Stimulated activated naive B cell treated with anti-CD40 and anti-IgM and Interleukin-4, amounts not matched to agents 10 μg/mL and 1 μg/mL and 100 μg/mL, for 72 hours (primary cell): Measurements from ENCODE around the gene NTN1.
"Not testable (repeated sequence)": the region's sequence is repeated elsewhere in the genome, so short reads cannot be mapped to it uniquely, and the experiment has no call there.

Experiments used
- ATAC-seq, 2 donors: fragments of 150-1000 bp; cut with Tn5 transposase; replicated peaks; 2 replicates each; pipeline ENCODE4 v1.10.0; 2021; ENCODE audit warnings: moderate library complexity in 1 of 2
- DNase-seq: peaks from one replicate; pipeline ENCODE4 v3.0.0; 2021
- H3K27ac Mint-ChIP-seq: one replicate; pipeline ENCODE4 v1.8.0; 2022; ENCODE audit warnings: mild to moderate bottlenecking, mixed read lengths
- H3K27me3 Mint-ChIP-seq, 2 donors: one replicate each; pipeline ENCODE4 v1.8.0; 2022; ENCODE audit warnings: mixed read lengths in 2 of 2
- H3K36me3 Mint-ChIP-seq, 2 donors: one replicate each; pipeline ENCODE4 v1.8.0; 2022; ENCODE audit warnings: mixed read lengths in 2 of 2, mild to moderate bottlenecking in 1 of 2
- H3K4me1 Mint-ChIP-seq, 2 donors: one replicate each; pipeline ENCODE4 v1.8.0; 2022; ENCODE audit warnings: mixed read lengths in 2 of 2, mild to moderate bottlenecking in 1 of 2
- H3K4me3 Mint-ChIP-seq, 2 donors: one replicate each; pipeline ENCODE4 v1.8.0; 2022; ENCODE audit warnings: mild to moderate bottlenecking in 2 of 2, mixed read lengths in 2 of 2, moderate library complexity in 1 of 2
- H3K9me3 Mint-ChIP-seq, 2 donors: one replicate each; pipeline ENCODE4 v1.8.0; 2022; ENCODE audit warnings: mixed read lengths in 2 of 2, mild to moderate bottlenecking in 1 of 2

NTN1 gene

GRCh38 chr17:9255833-9256232, 234.5 kb downstream of the NTN1 start:
- Mint-ChIP-seq H3K27ac (no peak overlapping the region), H3K27me3 (no peaks in the 10 kb centered on the region), H3K9me3 (no peaks in the 10 kb centered on the region), H3K36me3 (peaks cover 7 to 25% of the 10 kb centered on the region in 2 donors), H3K4me1 (peaks cover 26 to 48% of the 10 kb centered on the region in 2 donors), H3K4me3 (no peak overlapping the region)
- ATAC-seq (peak in 1 of 2 donors; percentile 30), DNase-seq (no peak)

- Mint-ChIP-seq H3K4me3 (peak overlapping the region in 1 of 2 donors; percentile 45), H3K36me3 (peaks cover 10 to 27% of the 10 kb centered on the region in 2 donors), H3K9me3 (no peaks in the 10 kb centered on the region), H3K27me3 (no peaks in the 10 kb centered on the region), H3K4me1 (peaks cover 26 to 48% of the 10 kb centered on the region in 2 donors), H3K27ac (peak overlapping the region; percentile 27)
- ATAC-seq = no peak
- no peak for DNase-seq
Measured at GRCh38 chr17:9256361-9256750, 235.0 kb downstream of the NTN1 start.

- peak overlapping the region; percentile 27 for H3K27ac Mint-ChIP-seq
- H3K4me1 Mint-ChIP-seq = peaks cover 26 to 48% of the 10 kb centered on the region in 2 donors
- H3K9me3 Mint-ChIP-seq = no peaks in the 10 kb centered on the region
- DNase-seq (no peak), ATAC-seq (peak; percentile 82 to 85)
- no peaks in the 10 kb centered on the region for H3K27me3 Mint-ChIP-seq
- H3K4me3 Mint-ChIP-seq = peak overlapping the region in 1 of 2 donors; percentile 45
- H3K36me3 Mint-ChIP-seq = peaks cover 10 to 27% of the 10 kb centered on the region in 2 donors
Measured at GRCh38 chr17:9256751-9257629, 235.7 kb downstream of the NTN1 start.

DNA sequence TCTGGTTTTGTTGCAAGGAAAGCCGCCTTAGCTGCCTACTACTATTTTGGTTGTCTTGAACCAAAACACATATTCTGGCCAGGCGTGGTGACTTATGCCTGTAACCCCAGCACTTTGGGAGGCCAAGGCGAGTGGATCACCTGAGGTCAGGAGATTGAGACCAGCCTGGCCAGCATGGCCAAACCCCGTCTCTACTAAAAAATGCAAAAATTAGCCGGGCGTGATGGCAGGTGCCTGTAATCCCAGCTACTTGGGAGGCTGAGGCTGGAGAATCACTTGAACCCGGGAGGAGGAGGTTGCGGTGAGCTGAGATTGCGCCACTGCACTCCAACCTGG, 236.3 kb downstream of the NTN1 start:
- H3K4me1 Mint-ChIP-seq = peaks cover 26 to 48% of the 10 kb centered on the region in 2 donors
- peak overlapping the region; percentile 4 for H3K27ac Mint-ChIP-seq
- not testable (repeated sequence) for H3K4me3 Mint-ChIP-seq, H3K9me3 Mint-ChIP-seq, DNase-seq, H3K27me3 Mint-ChIP-seq, ATAC-seq
- H3K36me3 Mint-ChIP-seq = peaks cover 10 to 26% of the 10 kb centered on the region in 2 donors

DNA sequence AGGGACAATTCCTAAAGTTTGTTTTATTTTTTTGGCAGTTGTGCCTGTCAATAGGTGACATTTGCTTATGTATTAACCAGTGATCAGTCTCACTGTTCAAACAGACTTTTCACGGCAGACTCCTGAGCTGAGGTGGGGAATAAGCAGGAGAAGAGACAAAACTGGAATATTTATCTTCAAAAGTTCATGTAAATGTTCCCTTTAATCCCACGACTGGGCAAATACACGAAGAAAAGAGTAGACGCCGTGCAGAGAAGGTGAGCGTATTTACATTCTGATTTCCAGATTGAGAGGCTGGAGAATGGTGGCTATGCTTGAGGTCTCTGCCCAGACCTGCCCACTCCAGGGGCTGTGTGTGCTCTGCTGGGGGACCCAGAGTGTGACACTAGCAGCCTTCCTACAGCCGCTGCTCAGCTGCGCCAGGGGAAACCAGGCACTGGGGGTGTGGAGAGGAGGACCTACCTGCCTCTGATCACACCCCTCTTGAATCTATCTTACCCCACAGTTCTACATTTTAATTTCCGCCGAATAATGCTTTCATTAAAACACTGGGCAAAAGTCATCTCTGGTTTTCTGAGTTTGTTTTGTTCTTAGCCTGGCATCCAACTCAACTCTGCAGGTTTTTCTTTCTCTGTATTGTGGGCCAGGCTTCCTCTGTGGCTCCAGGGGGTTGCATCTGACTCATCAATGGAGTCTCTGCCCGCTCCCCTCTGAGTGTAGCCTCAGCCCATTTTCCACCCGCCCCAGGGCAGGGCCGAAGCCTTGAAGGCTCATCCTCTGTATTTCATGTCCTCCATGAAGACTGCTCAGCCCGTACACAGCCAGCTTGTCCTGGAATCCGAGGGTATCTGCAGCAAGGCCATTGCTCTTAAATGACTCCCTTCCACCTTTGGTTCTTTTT, 237.1 kb downstream of the NTN1 start:
- DNase-seq (no peak), ATAC-seq (no peak)
- Mint-ChIP-seq H3K9me3 (no peaks in the 10 kb centered on the region), H3K27me3 (no peaks in the 10 kb centered on the region), H3K4me1 (peaks cover 26 to 48% of the 10 kb centered on the region in 2 donors), H3K36me3 (peaks cover 6 to 20% of the 10 kb centered on the region in 2 donors), H3K4me3 (no peak overlapping the region), H3K27ac (no peak overlapping the region)

GRCh38 chr17:9259419-9259818, 238.1 kb downstream of the NTN1 start:
- ATAC-seq (no peak), DNase-seq (no peak)
- no peaks in the 10 kb centered on the region for H3K27me3 Mint-ChIP-seq
- no peak overlapping the region for H3K27ac Mint-ChIP-seq
- peaks cover 0 to 2% of the 10 kb centered on the region in 2 donors for H3K9me3 Mint-ChIP-seq
- H3K36me3 Mint-ChIP-seq = peaks cover 13 to 25% of the 10 kb centered on the region in 2 donors
- H3K4me3 Mint-ChIP-seq = no peak overlapping the region
- peaks cover 24 to 48% of the 10 kb centered on the region in 2 donors for H3K4me1 Mint-ChIP-seq

DNA sequence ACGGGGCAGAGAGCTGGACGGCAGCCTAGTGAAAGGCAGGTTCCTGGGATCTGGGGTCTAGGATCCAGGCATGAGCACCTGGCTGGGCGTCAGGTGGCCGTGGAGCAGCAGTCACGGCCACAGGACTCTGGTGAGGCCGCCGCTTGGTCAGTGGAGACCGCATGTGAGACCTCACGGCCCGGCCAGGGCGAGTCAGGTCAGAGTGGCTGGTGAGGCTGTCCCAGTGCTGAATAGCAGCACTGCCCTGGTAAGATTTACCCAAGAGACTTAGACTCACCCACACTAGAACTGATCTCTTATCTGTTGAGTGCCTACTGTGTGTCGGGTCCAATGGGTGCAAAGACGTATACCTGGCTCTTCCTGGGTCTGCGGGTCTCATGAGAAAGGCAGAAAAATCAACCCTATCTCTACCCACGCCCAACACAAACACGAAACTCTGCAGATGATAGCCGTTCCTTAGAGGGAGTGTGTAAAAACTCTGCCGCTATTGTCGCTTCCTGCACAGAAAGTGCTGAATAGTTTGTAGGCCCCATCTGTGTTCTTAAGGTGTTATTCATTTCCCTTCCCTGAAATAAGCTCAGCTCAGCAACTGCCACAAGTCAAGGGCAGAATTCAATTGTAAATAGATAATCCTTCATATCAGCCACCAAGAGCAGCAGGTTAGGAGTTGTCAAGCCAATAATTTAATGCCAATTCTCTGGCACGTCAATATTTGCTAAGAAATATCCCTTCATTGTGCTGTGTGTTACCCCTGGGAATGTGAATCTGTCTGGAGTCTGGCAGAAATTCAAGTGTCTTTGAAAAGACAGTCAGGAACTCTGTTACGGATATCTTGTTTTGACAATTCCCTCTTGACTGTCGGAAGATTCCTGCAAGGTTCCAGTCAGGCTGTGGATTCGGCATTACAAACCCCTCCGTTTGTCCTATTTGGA, 240.0 kb downstream of the NTN1 start:
- peaks cover 15 to 35% of the 10 kb centered on the region in 2 donors for H3K36me3 Mint-ChIP-seq
- no peaks in the 10 kb centered on the region for H3K27me3 Mint-ChIP-seq
- peaks cover 20 to 31% of the 10 kb centered on the region in 2 donors for H3K4me1 Mint-ChIP-seq
- ATAC-seq (no peak), DNase-seq (no peak)
- no peak overlapping the region for H3K4me3 Mint-ChIP-seq
- H3K27ac Mint-ChIP-seq = no peak overlapping the region
- peaks cover 0 to 2% of the 10 kb centered on the region in 2 donors for H3K9me3 Mint-ChIP-seq

DNA sequence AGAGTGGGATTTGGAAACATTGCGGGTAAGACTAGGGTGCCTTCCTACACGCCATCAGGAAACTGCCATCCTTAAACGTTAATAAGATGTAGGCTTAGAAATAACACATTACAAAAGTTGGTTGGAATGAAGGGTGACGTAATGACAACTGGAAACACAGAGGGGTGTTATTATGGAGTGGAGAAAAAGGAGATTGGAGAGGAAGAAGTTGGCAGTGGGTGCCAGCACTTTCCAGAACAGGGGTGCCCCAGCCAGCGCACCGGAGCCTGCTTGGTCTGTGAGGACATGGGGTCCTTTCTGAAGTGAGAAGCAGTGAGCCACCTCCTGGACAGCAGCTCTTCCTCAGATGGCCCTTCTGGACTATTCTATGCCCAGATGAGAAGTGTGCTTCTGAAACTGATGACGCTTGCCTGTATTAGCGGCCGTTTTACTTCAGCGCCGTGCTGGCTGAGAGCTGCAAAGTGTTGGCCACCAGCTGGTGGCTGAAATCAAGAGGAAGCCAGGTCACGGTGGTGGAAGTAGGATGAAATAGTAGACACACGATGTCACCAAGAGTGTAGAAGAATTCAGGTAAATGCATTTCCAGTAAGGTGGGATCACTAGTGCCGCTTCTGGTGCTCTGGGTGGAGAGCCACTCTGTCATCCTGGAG, 244.8 kb downstream of the NTN1 start:
- Mint-ChIP-seq H3K4me1 (no peaks in the 10 kb centered on the region), H3K27me3 (no peaks in the 10 kb centered on the region), H3K4me3 (no peak overlapping the region), H3K27ac (no peak overlapping the region), H3K36me3 (peaks cover 16 to 25% of the 10 kb centered on the region in 2 donors), H3K9me3 (peaks cover 0 to 2% of the 10 kb centered on the region in 2 donors)
- DNase-seq (no peak), ATAC-seq (no peak)

DNA sequence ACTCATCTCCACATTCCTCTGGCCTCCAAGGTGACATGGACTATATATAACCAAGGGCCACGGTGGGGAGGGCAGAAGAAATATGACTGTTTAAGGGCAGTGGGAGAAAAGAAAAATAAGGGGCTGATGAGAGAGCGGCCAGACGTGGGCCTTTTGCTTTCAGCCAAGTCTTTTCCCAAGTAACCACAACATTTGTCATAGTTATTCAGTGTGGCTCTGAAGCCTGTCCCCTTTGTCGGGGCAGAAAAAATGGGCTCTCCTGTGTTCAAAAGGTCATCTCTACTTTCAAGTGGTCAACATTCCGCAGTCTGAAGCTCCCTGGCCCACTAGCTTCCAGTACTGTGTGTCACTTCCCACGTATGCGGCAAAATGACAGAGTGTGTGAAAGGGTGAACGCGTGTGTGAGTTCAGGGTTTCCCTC, 245.4 kb downstream of the NTN1 start:
- Mint-ChIP-seq H3K27me3 (no peaks in the 10 kb centered on the region), H3K4me1 (no peaks in the 10 kb centered on the region), H3K4me3 (no peak overlapping the region), H3K27ac (no peak overlapping the region), H3K36me3 (peaks cover 16 to 25% of the 10 kb centered on the region in 2 donors), H3K9me3 (peaks cover 0 to 2% of the 10 kb centered on the region in 2 donors)
- no peak for ATAC-seq
- no peak for DNase-seq

DNA sequence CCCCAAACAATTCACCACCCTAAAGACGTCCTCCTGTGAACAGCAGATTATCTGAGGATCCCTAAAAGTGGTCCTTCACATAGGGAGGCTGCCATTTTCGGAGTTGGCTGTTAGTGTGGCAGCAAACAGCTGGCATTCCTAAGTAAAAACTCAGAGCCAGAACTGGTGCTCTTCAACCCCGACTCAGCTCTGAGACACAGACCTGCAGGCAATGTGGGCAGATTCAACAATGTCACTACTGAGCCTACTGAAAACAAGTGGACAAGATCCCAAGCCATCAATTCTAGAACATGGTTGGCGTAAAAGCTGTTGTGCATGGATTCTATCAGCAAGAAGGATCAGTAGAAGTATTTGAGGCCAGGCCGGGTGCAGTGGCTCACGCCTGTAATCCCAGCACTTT, 247.2 kb downstream of the NTN1 start:
- no peak for ATAC-seq
- peaks cover 0 to 2% of the 10 kb centered on the region in 2 donors for H3K9me3 Mint-ChIP-seq
- H3K27me3 Mint-ChIP-seq = no peaks in the 10 kb centered on the region

DNA sequence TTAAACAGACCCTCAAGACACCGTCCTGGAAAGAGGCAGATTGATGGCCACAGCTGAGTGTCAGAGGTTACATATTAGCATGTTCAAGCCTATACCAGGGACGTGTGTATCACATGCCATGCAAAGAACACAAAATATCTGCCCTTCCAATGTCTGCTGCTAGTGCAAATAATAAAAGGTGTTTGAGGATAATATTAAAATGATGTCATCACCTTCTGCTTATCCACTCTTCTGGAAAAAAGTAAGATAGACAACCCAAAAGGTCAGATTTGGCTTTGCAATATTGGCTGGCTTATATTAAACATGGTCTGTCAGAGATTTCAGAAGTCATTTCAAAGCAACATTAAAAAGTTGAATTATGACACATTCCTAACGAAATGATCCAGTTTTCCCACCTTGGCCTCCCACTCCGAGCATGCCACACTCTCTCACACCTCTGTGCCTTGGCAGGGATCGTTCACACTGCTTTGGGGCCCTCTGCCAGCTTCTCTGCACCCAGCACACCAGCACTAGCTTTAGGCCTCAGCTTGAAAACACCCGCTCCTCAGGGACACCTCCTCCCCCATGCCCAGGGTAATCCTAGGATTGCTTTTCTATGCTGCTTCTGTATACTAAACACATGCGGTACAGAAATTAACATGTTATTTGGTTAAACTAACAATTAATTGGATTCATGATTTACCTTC, 248.2 kb downstream of the NTN1 start:
- no peak for ATAC-seq
- H3K36me3 Mint-ChIP-seq = peaks cover 9 to 16% of the 10 kb centered on the region in 2 donors
- no peak for DNase-seq
- no peak overlapping the region for H3K4me3 Mint-ChIP-seq
- H3K27me3 Mint-ChIP-seq = no peaks in the 10 kb centered on the region
- H3K4me1 Mint-ChIP-seq = no peaks in the 10 kb centered on the region
- H3K9me3 Mint-ChIP-seq = no peaks in the 10 kb centered on the region
- no peak overlapping the region for H3K27ac Mint-ChIP-seq

More for the DNA sequence above, 247.2 kb downstream of the NTN1 start:
- Mint-ChIP-seq H3K4me1 (no peaks in the 10 kb centered on the region), H3K36me3 (peaks cover 16 to 25% of the 10 kb centered on the region in 2 donors), H3K4me3 (no peak overlapping the region), H3K27ac (no peak overlapping the region)
- DNase-seq = no peak

- DNase-seq (no peak), ATAC-seq (no peak)
- Mint-ChIP-seq H3K4me3 (no peak overlapping the region), H3K36me3 (peaks cover 7 to 10% of the 10 kb centered on the region in 2 donors), H3K4me1 (no peaks in the 10 kb centered on the region), H3K9me3 (no peaks in the 10 kb centered on the region), H3K27me3 (no peaks in the 10 kb centered on the region), H3K27ac (no peak overlapping the region)
Measured at GRCh38 chr17:9270921-9271320, 249.6 kb downstream of the NTN1 start.

GRCh38 chr17:9271989-9272388, 250.7 kb downstream of the NTN1 start:
- no peak for DNase-seq
- no peak overlapping the region for H3K27ac Mint-ChIP-seq
- no peak for ATAC-seq
- no peaks in the 10 kb centered on the region for H3K9me3 Mint-ChIP-seq
- H3K36me3 Mint-ChIP-seq = peaks cover 6 to 7% of the 10 kb centered on the region in 2 donors
- no peaks in the 10 kb centered on the region for H3K4me1 Mint-ChIP-seq
- H3K4me3 Mint-ChIP-seq = no peak overlapping the region
- no peaks in the 10 kb centered on the region for H3K27me3 Mint-ChIP-seq
